PFSK-1 (cell line): ENCODE measurements around the gene SLC6A5.

Experiments used
- FOXP2 ChIP-seq: optimal IDR thresholded peaks from 2 replicates; pipeline ENCODE3; 2011; ENCODE audit warnings: borderline replicate concordance, control low read depth, inconsistent platforms; ENCODE audit not compliant: insufficient read depth; ENCODE audit errors: extremely low read length, extremely low read depth
- POLR2AphosphoS5 ChIP-seq: IDR thresholded peaks from 2 replicates; pipeline ENCODE4 v1.6.1; 2012; ENCODE audit warnings: low read depth, mild to moderate bottlenecking, control low read depth, low read length, moderate library complexity
- SIN3A ChIP-seq: IDR thresholded peaks from 2 replicates; pipeline ENCODE4 v1.6.1; 2012; ENCODE audit warnings: mild to moderate bottlenecking, low read length, moderate library complexity, borderline replicate concordance; ENCODE audit not compliant: insufficient read depth
- TAF1 ChIP-seq: IDR thresholded peaks from 2 replicates; pipeline ENCODE4 v1.6.1; 2012; ENCODE audit warnings: low read length, control low read depth, borderline replicate concordance; ENCODE audit not compliant: insufficient read depth
- TF ChIP-seq, protein P1 (sequence below), 2 experiments: IDR thresholded peaks; 2 replicates each; pipeline versions ENCODE4 v1.6.1 to v1.8.0; 2011 to 2012; ENCODE audit warnings: low read depth in 2 of 2, low read length in 2 of 2, control low read depth in 1 of 2, inconsistent platforms in 1 of 2, mild to moderate bottlenecking in 1 of 2, moderate library complexity in 1 of 2; ENCODE audit not compliant: insufficient read depth in 1 of 2

DNA sequence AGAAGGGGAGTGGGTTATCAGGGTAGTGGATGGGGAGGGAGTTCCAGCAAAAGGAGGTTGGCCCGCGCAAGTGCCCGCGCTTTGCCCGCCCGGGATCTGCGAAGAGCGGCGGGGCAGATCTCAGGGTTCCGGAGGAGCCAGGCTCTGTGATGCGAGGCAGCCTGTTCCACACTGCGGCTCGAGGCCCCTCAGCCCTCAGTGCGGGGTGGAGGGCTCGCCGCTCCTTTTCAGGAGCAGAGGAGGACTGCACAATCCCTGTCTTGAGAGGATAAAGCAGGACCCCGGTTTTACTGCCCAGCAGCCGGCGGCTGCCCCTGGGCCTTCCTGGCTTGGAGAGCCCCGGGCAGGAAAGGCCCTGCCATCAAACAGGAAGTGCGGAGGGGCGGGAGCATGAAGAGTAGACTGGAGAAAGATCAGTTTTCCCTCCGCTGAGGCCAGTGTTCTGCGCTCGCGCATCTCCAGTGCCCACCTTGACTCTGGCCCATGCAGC is 6.2 kb downstream of the SLC6A5 start:
- no peak for TF ChIP-seq SIN3A
- TF ChIP-seq, protein P1, sequence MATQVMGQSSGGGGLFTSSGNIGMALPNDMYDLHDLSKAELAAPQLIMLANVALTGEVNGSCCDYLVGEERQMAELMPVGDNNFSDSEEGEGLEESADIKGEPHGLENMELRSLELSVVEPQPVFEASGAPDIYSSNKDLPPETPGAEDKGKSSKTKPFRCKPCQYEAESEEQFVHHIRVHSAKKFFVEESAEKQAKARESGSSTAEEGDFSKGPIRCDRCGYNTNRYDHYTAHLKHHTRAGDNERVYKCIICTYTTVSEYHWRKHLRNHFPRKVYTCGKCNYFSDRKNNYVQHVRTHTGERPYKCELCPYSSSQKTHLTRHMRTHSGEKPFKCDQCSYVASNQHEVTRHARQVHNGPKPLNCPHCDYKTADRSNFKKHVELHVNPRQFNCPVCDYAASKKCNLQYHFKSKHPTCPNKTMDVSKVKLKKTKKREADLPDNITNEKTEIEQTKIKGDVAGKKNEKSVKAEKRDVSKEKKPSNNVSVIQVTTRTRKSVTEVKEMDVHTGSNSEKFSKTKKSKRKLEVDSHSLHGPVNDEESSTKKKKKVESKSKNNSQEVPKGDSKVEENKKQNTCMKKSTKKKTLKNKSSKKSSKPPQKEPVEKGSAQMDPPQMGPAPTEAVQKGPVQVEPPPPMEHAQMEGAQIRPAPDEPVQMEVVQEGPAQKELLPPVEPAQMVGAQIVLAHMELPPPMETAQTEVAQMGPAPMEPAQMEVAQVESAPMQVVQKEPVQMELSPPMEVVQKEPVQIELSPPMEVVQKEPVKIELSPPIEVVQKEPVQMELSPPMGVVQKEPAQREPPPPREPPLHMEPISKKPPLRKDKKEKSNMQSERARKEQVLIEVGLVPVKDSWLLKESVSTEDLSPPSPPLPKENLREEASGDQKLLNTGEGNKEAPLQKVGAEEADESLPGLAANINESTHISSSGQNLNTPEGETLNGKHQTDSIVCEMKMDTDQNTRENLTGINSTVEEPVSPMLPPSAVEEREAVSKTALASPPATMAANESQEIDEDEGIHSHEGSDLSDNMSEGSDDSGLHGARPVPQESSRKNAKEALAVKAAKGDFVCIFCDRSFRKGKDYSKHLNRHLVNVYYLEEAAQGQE (IDR thresholded peaks at IDR 0.05; ENCODE audit: insufficient read depth in 1 of 2, low read depth in 2 of 2, low read length in 2 of 2): no peak
- TF ChIP-seq POLR2AphosphoS5: no peak
- no peak for TF ChIP-seq FOXP2
- TF ChIP-seq TAF1: no peak
